ENCODE data around the gene ZNF883.

The ZNF883 gene

GRCh38 chr9:112917047-112917986 is 94.7 kb downstream of the ZNF883 start:
- FAIRE-seq = no peak

- no peak for FAIRE-seq
These were observed 97.5 kb downstream of the ZNF883 start for GRCh38 chr9:112914524-112914923.

- FAIRE-seq = no peak
These were observed 98.7 kb downstream of the ZNF883 start for GRCh38 chr9:112913326-112913725.

- FAIRE-seq = no peak
These were observed 99.4 kb downstream of the ZNF883 start for GRCh38 chr9:112912636-112913035.

- FAIRE-seq = no peak
These were observed 100.3 kb downstream of the ZNF883 start for GRCh38 chr9:112911736-112912135.

Measured in TTC549 (cell line).